SIG-M5 (cell line): ENCODE measurements around the gene CRCP.
"Not testable (repeated sequence)": the region's sequence is repeated elsewhere in the genome, so short reads cannot be mapped to it uniquely, and the experiment has no call there.

Experiments used
- DNase-seq: peaks from one replicate; lab custom pipeline; 2025; lab: John Stamatoyannopoulos, UW

CRCP gene

GRCh38 chr7:66156035-66156434 is 41.4 kb downstream of the CRCP start:
- DNase-seq: not testable (repeated sequence)

DNA sequence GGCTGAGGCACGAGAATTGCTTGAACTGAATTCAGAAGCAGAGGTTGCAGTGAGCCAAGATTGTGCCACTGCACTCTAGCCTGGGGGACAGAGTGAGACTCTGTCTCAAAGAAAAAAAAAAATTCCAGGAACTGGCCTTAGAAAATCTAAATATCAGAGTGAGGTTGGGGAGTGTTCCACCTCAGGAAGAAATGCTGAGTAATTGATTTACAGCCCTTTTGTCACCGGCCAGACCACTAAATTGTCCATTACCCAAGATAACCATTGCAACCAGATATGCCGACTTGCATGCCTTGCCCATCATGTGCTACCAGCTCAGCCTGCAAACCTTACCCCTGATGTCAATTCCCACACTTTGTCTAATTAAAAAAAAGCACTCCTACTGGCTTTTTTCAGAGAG is 42.4 kb downstream of the CRCP start:
- DNase-seq: no peak

DNA sequence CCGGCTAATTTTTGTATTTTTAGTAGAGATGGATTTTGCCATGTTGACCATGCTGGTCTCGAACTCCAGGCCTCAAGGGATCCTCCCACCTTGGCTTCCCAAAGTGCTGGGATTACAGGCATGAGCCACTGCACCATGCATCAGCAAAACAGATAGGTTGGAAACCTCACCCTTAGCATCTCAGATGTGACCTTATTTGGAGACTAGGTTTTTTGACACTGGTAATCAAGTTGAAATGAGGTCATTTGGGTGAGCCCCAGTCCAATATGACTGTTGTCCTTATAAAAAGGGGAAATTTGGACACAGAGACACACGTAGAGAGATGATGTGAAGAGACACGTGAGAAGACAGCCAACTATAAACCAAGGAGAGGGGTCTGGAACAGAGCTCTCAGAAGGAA is 48.0 kb downstream of the CRCP start:
- DNase-seq: no peak

DNA sequence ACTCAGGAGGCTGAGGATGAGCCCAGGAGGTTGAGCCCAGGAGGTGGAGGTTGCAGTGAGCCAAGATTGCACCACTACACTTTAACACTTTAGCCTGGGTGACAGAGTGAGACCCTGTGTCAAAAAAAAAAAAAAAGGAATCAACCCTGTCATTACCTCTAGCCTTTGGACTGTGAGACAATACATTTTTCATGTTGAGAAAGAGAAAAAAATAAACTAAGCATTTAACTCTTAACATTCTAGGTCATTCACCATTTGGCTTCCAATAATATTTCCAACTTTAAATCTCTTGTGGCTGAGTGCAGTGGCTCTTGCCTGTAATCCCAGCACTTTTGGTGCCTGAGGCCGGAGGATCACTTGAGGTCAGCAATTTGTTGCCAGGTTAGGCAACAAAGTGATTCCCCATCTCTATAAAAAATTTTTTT is 48.6 kb downstream of the CRCP start:
- DNase-seq: no peak

DNA sequence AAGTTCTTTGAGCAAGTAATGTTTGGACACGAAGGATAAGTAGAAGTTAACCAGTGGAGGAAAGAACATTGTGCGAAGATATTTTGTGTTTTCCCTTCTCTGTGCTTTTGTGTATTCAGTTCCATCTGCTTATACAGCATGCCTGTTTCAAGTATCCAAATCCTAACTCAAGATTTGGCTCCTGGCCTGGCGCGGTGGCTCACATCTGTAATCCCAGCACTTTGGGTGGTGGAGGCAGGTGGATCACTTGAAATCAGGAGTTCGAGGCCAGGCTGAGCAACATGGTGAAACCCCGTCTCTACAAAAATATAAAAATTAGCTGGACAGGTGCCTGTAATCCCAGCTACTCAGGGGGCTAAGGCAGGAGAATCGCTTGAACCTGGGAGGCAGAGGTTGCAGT is 49.7 kb downstream of the CRCP start:
- DNase-seq: no peak

DNA sequence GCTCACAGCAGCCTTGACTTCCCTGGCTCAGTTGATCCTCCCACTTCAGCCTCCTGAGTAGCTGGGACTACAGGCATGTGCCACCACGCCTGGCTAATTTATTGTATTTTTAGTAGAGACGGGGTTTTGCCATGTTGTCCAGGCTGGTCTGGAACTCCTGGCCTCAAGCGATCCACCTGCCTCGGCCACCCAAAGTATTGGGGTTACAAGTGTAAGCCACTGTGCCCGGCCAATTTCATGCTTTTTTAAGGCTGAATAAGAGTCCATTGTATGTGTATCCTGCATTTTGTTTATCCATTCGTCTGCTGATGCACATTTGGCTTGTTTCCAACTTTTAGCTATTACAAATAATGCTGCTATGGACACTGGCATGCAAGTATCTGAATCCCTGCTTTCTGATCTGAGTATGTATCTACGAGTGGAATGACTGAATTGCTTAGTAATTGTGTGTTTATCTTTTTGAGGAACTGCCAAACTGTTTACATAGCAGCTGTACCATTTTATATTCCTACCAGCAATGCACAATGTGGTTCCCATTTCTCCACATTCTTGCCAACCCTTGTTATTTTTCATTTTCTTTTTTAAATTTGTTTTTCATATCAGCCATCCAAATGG is 53.2 kb downstream of the CRCP start:
- no peak for DNase-seq

GRCh38 chr7:66169616-66170015 is 55.0 kb downstream of the CRCP start:
- DNase-seq: no peak

DNA sequence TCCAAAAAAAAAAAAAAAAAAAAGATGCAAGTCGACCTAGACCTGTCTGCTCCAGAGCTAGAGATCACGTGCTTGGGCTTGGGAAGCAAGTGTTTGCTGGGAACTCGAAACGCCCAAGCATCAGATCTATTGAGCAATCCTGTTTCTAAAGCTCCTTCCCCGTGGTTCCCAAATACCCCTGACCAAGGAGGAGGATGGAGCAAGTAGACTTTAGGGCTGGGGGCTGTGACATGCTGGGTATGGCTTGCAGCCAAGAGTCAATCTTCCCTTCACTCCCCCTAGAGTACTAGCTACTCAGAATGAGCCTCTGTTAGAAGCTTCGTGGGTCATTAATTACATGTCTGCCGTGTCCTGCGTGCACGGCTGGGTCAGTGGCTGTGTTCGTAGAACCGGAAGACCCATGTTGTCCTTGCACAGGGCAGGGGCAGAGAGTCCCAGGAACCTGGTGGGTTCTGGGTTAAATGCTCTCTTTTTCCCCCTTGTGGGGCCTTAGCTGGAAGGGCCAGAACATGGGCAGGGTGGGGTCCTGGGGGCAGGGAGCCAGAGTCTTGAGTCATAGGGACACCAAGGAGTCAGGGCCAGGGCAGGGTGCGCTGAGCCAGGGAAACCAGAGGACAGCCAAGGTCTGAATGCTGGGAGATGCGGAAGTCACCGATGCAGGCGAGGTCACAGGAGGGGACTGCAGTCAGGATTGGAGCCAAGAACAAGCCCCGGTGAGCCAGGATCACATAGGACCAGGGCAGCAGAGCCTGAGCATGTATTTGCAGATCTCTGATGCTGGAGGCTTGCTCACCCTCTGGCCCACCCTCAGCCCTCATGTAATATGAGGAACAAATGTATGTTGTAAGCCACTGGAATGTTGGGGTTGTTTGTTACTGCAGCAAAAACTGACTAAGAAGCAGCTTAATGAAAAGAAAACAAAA is 55.9 kb downstream of the CRCP start:
- no peak for DNase-seq

GRCh38 chr7:66172536-66173401 is 58.1 kb downstream of the CRCP start:
- DNase-seq: not testable (repeated sequence)

DNA sequence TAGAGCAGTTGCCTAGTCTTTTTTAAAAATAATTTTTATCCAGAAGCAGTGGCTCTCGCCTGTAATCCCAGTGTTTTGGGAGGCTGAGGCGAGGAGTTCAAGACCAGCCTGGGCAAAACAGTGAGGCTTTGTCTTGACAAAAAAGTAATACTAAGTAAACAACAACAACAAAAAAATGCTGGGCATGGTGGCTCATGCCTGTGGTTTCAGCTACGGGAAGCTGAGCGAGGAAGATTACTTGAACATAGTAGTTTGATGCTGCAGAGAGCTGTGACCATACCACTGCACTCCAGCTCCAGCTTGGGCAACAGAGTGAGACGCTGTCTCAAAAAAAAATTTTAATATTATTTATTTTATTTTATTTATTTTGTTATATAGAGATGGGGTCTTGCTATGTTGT is 59.2 kb downstream of the CRCP start:
- DNase-seq: no peak

DNA sequence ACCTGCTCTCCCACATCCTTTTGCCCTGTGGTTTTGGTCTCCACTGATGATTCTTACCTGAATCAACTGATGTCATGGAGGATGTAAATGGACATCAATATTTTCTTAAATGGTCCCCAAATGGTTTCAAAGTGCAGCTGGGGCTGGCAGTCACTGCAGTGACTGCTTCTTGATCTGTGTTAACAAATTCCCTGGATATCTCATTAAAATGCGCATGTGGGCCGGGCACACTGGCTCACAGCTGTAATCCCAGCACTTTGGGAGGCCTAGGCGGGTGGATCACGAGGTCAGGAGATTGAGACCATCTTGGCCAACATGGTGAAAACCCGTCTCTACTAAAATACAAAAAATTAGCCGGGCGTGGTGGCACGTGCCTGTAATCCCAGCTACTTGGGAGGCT is 60.4 kb downstream of the CRCP start:
- DNase-seq: not testable (repeated sequence)

DNA sequence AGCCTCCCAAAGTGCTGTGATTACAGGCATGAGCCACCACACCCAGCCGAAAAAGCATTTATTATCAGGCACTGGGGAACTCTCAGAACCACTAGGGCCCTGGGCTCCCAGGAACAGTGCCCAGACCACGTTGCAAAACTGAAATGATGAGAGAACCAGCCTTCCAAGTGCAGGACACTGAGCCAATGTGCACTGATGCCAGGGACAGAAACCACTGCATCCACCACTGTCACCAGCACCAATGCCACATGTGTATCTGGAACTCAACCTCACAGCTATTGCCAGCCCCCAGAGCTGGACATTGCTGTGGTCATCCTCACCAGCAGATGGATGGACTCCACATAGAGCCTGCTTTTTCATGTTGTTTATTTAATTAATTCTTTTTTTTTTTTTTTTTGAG is 62.3 kb downstream of the CRCP start:
- no peak for DNase-seq

- no peak for DNase-seq
These were observed 63.6 kb downstream of the CRCP start for GRCh38 chr7:66178258-66178657.

GRCh38 chr7:66181329-66181728 is 66.7 kb downstream of the CRCP start:
- DNase-seq: no peak

DNA sequence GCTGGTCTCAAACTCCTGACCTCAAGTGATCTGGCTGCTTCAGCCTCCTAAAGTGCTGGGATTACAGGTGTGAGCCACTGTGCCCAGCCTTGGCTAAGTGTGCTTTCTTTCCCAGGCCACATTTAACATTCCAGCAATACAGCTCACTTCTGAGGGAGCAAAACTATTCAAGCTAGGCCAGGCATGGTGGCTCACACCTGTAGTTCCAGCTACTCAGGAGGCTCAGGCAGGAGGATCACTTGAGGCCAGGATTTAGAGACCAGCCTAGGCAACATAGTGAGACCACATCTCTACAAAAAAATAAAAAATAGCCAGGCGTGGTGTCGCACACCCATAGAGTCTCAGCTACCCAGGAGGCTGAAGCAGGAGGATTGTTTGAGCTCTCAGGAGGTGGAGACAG is 67.2 kb downstream of the CRCP start:
- no peak for DNase-seq

DNA sequence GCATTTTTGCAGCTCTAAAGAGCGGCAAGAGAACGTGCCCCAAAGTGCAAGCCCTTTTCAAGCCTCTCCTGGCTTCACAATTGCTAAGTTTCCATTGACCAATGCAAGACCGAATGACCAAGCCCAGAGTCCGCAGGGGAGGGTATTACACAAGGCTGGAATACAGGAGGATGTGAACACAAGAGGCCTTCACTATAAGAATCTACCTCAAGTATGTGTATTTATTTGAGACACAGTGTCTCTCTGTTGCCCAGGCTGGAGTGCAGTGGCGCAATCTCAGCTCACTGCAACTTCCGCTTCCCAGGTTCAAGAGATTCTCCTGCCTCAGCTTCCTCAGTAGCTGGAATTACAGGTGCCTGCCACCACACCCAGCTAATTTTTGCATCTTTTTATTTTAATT is 68.3 kb downstream of the CRCP start:
- no peak for DNase-seq

GRCh38 chr7:66183700-66184099 is 69.1 kb downstream of the CRCP start:
- no peak for DNase-seq

GRCh38 chr7:66185680-66186187 is 71.1 kb downstream of the CRCP start:
- no peak for DNase-seq

DNA sequence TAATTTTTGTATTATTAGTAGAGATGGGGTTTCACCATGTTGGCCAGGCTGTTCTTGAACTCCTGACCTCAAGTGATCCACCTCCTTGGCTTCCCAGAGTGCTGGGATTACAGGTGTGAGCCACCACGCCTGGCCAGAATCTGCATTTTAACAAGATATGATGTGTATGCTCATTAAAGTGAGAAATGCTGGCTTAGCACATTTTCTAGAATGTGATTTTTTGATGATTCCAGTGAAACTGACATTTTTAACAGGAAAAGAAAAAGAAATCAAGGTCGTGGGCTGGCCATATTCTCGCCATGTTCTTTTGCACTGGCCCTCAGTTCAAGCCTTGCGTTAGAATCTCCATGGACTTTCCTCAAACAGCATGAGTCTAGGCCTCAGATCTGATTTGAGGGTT is 72.3 kb downstream of the CRCP start:
- no peak for DNase-seq

DNA sequence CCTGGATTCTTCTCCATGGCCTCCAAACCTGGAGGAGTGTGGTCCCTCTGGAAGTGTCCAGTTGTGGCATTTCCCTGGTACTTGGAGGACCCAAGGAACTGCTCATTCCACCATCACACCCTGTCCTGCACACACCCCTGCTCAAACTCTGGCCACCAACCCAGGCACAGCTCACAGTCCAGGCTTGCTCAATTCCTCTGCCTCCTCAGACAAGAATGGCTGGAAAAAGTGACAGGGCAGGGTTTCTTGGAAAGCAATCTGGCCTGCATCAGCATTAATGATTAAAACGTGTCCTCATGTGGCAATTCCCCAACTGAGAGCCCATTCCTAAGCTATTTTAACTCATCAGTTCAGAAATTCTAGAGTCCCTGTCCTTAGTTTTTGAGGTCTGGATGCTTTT is 73.3 kb downstream of the CRCP start:
- DNase-seq: no peak

DNA sequence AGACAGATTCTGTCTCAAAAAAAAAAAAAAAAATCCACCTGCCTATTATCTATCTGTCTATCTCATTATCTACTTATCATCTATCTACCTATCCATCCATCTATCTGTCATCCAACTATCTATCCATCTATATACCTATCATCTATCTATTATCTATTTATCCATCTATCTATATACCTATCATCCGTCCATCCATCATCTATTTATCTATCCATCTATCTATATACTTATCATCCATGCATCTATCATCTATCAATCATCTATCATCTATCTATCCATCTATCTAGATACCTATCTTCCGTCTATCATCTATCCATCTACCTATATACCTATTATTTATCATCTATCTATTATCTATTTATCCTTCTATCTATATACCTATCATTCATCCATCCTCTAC is 74.0 kb downstream of the CRCP start:
- DNase-seq: no peak
